ENCODE measurements around the gene DPEP3. TPM values are rescaled to one million over a fixed set of nuclear protein-coding genes. Genes with fewer than 3 reads are reported as not detected.
"Not testable (repeated sequence)": the region's sequence is repeated elsewhere in the genome, so short reads cannot be mapped to it uniquely, and the experiment has no call there.

Gene DPEP3
- total and polyA plus RNA-seq, 2 experiments from 2014 or later: not detected

DNA sequence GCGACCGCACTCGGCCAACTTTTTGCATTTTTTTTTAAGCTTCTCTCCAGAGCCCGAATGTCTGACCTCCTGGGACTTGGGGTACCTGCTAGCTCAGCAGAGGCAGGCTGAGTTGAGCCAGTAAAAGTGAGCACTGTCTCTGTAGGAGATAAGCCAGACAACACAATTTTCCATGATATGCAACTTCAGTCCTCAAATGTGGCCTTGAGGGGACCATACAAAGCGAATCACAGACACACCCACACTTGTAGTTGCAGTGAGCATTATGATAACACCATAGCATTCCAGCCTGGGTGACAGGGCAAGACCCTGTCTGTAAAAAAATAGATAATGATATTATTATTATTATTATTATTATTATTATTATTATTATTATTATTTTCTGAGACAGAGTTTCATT is 16.4 kb upstream of the DPEP3 start:
- H3K27ac ChIP-seq: no peak overlapping the region
- no peaks in the 10 kb centered on the region for H3K36me3 ChIP-seq (ENCODE audit: low read depth)
- DNase-seq: no peak
- H3K4me3 ChIP-seq: no peak overlapping the region
- no peak overlapping the region for H2AFZ ChIP-seq
- in situ Hi-C loops (cut with MboI): no loop called here
- H3K4me2 ChIP-seq (ENCODE audit: unreplicated experiment): no peak overlapping the region
- H3K27me3 ChIP-seq (replicated peaks; ENCODE audit: insufficient read depth): no peaks in the 10 kb centered on the region; the same call in 1 of the 2 replicates
- no peaks in the 10 kb centered on the region for H3K9me3 ChIP-seq (ENCODE audit: low read depth)
- no peaks in the 10 kb centered on the region for H3K9me2 ChIP-seq (ENCODE audit: insufficient read depth)
- no peak overlapping the region for H3K9ac ChIP-seq
- 83 to 91% methylated on average over 5 of the region's 5 CpGs for WGBS, 2 experiments (ENCODE audit: low coverage in 1 of 2, low lambda C conversion rate in 2 of 2, missing lambda C conversion rate in 2 of 2)
- no peaks in the 10 kb centered on the region for H3K4me1 ChIP-seq (ENCODE audit: insufficient read depth)
- no peaks in the 10 kb centered on the region for H3F3A ChIP-seq (ENCODE audit: insufficient read depth)
- H3K79me2 ChIP-seq (ENCODE audit: insufficient read depth): no peaks in the 10 kb centered on the region
- no peaks in the 10 kb centered on the region for H4K20me1 ChIP-seq (ENCODE audit: insufficient read depth)
- TF ChIP-seq EZH2 (IDR thresholded peaks at IDR 0.05; ENCODE audit: insufficient read depth, poor library complexity, severe bottlenecking) (no peak), EZH2phosphoT487 (IDR thresholded peaks at IDR 0.05; ENCODE audit: insufficient read depth, low read depth) (no peak)

DNA sequence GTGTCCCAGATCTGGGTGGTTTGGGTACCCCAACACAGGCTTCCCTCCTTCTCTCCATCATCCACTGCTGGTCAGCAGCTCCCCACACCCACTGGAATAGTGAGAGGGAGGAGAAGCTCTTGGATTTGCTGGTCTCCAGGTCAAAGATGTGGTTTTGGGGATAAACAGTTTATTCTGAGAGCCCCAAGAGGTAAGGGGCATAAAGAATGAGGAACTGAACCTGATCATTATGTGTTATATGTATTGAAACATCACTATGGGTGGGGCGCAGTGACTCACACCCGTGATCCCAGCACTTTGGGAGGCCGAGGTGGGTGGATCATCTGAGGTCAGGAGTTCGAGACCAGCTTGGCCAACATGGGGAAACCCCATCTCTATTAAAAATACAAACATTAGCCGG is 15.1 kb upstream of the DPEP3 start:
- no peak overlapping the region for H2AFZ ChIP-seq
- in situ Hi-C loops (cut with MboI): no loop called here
- no peak for DNase-seq
- no peak overlapping the region for H3K4me2 ChIP-seq (ENCODE audit: unreplicated experiment)
- no peaks in the 10 kb centered on the region for H3K79me2 ChIP-seq (ENCODE audit: insufficient read depth)
- 55 to 61% methylated on average over 5 of the region's 5 CpGs for WGBS, 2 experiments (ENCODE audit: low coverage in 1 of 2, low lambda C conversion rate in 2 of 2, missing lambda C conversion rate in 2 of 2)
- no peak overlapping the region for H3K9ac ChIP-seq
- H3K9me3 ChIP-seq (ENCODE audit: low read depth): no peaks in the 10 kb centered on the region
- H3K4me3 ChIP-seq: no peak overlapping the region
- no peaks in the 10 kb centered on the region for H3K36me3 ChIP-seq (ENCODE audit: low read depth)
- no peaks in the 10 kb centered on the region for H3K4me1 ChIP-seq (ENCODE audit: insufficient read depth)
- H3K9me2 ChIP-seq (ENCODE audit: insufficient read depth): no peaks in the 10 kb centered on the region
- no peak overlapping the region for H3K27ac ChIP-seq
- no peaks in the 10 kb centered on the region for H4K20me1 ChIP-seq (ENCODE audit: insufficient read depth)
- no peaks in the 10 kb centered on the region; the same call in 1 of the 2 replicates for H3K27me3 ChIP-seq (replicated peaks; ENCODE audit: insufficient read depth)
- no peaks in the 10 kb centered on the region for H3F3A ChIP-seq (ENCODE audit: insufficient read depth)
- TF ChIP-seq EZH2 (IDR thresholded peaks at IDR 0.05; ENCODE audit: insufficient read depth, poor library complexity, severe bottlenecking) (no peak), EZH2phosphoT487 (IDR thresholded peaks at IDR 0.05; ENCODE audit: insufficient read depth, low read depth) (no peak)

DNA sequence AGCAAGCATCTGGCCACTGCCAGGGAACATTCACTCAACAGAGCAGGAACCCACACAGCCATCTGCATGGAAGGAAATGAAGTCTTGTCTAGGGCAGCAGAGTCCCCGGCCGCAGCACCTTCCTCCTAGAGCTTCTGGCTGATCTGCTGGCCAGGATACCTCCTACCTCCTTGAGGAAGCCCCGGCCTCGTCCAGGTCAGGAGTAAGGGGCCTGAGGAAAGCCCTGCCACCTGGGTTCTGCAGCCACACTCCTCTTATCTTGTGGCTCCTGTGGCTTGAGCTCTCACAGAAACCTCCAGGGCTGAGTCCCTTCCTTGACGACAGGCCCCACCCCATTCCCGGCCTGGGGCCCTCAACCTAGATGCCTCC is 13.7 kb upstream of the DPEP3 start:
- H3K9ac ChIP-seq: peak overlapping the region; percentile 79
- H3K79me2 ChIP-seq (ENCODE audit: insufficient read depth); in situ Hi-C loops (cut with MboI); H3K4me1 ChIP-seq (ENCODE audit: insufficient read depth); H3K9me2 ChIP-seq (ENCODE audit: insufficient read depth); H3K4me2 ChIP-seq (ENCODE audit: unreplicated experiment); H3K27ac ChIP-seq; H3K9me3 ChIP-seq (ENCODE audit: low read depth); H3F3A ChIP-seq (ENCODE audit: insufficient read depth); H4K20me1 ChIP-seq (ENCODE audit: insufficient read depth); H3K36me3 ChIP-seq (ENCODE audit: low read depth); DNase-seq; H3K4me3 ChIP-seq; H3K27me3 ChIP-seq (replicated peaks; ENCODE audit: insufficient read depth): not testable (repeated sequence)
- peak overlapping the region; percentile 96 for H2AFZ ChIP-seq
- WGBS, 2 experiments (ENCODE audit: low coverage in 1 of 2, low lambda C conversion rate in 2 of 2, missing lambda C conversion rate in 2 of 2): 96 to 100% methylated on average over 5 to 6 of the region's 6 CpGs

DNA sequence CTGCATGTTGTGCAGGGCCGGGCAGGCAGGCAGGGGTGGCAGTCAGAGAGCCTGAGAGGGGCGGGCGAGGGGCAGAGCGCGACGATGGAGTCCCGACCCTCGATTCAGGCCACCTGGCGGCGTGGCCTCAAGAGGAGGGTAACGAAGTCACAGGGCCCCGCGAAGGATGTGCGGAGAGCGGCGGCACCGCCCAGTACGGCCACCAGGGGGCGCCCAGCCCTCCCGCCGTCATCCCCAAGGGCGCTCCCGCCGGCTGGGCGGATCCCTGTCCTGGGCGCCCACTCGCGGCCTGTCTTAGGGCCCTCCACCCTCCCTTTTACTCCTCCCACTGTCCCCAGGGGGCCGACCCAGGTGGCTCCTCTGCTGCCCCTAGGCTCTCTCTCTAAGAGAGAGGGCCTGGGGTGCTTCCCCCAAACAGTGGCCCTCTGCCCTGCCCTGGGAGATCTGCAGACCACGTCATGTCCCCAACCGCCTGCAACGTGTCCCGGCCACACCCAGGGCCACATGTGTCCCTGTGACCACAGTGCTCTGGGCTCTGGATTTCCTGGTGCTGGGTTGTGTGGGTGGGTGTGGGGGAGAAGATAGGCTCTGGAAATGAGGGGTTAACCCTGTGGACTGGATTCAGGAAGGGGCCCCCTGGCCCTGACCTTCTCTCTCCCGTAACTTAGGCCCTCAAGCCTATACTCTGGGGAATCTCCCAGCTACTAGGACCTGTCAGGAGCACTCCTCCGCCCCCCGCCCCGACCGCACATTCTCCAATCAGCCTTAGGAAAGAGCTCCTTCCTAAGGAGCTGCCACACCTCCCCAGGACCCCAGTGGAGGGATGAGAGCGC is 13.1 kb upstream of the DPEP3 start:
- Histone ChIP-seq H3K27me3 (replicated peaks; ENCODE audit: insufficient read depth) (no peaks in the 10 kb centered on the region), H3K4me3 (peak overlapping the region; percentile 60), H3F3A (ENCODE audit: insufficient read depth) (no peaks in the 10 kb centered on the region), H3K9ac (peak overlapping the region; percentile 79), H3K27ac (no peak overlapping the region), H4K20me1 (ENCODE audit: insufficient read depth) (no peaks in the 10 kb centered on the region), H2AFZ (peak overlapping the region; percentile 96), H3K4me2 (ENCODE audit: unreplicated experiment) (peak overlapping the region; percentile 69), H3K36me3 (ENCODE audit: low read depth) (no peaks in the 10 kb centered on the region), H3K4me1 (ENCODE audit: insufficient read depth) (no peaks in the 10 kb centered on the region), H3K9me3 (ENCODE audit: low read depth) (no peaks in the 10 kb centered on the region), H3K79me2 (ENCODE audit: insufficient read depth) (no peaks in the 10 kb centered on the region), H3K9me2 (ENCODE audit: insufficient read depth) (no peaks in the 10 kb centered on the region)
- DNase-seq: peak; percentile 86
- WGBS, 2 experiments (ENCODE audit: low coverage in 1 of 2, low lambda C conversion rate in 2 of 2, missing lambda C conversion rate in 2 of 2): 24 to 25% methylated on average over 30 to 32 of the region's 39 CpGs
- no peak for TF ChIP-seq EZH2 (IDR thresholded peaks at IDR 0.05; ENCODE audit: insufficient read depth, poor library complexity, severe bottlenecking)
- no peak for TF ChIP-seq EZH2phosphoT487 (IDR thresholded peaks at IDR 0.05; ENCODE audit: insufficient read depth, low read depth)
- in situ Hi-C loops (cut with MboI): no loop called here

Measured in GM23248 (cell line).